ENCODE results near the gene ADCY2.

- TF ChIP-seq CTCF (IDR thresholded peaks at IDR 0.05), result no peak
- TF ChIP-seq MXI1 (IDR thresholded peaks at IDR 0.05; ENCODE audit: low read depth, low read length), result no peak
- no peak for TF ChIP-seq NRF1 (IDR thresholded peaks at IDR 0.05; ENCODE audit: low read depth, low read length)
- TF ChIP-seq RCOR1 (IDR thresholded peaks at IDR 0.05; ENCODE audit: low read length), result no peak
- TF ChIP-seq RAD21 (IDR thresholded peaks at IDR 0.05; ENCODE audit: low read length), result no peak
- no peak for TF ChIP-seq USF2 (IDR thresholded peaks at IDR 0.05; ENCODE audit: borderline replicate concordance, low read depth, low read length)
- no peak for TF ChIP-seq EZH2phosphoT487 (IDR thresholded peaks at IDR 0.05; ENCODE audit: borderline replicate concordance, low read depth)
- TF ChIP-seq ELF1 (IDR thresholded peaks at IDR 0.05), result no peak
- TF ChIP-seq PBX3 (IDR thresholded peaks at IDR 0.05), result no peak
- no peak for TF ChIP-seq GABPA (IDR thresholded peaks at IDR 0.05; ENCODE audit: low read depth)
- no peak for TF ChIP-seq JUND (IDR thresholded peaks at IDR 0.05)
- no peak for TF ChIP-seq EP300 (IDR thresholded peaks at IDR 0.05; ENCODE audit: borderline replicate concordance in 1 of 2, low read depth in 1 of 2, low read length in 1 of 2)
Observed at GRCh38 chr5:7676455-7676854, 280.5 kb downstream of the ADCY2 start.

Data from SK-N-SH (cell line).